IMR-90 (cell line): ENCODE results near the gene MCF2L. TPM values are rescaled to one million over a fixed set of nuclear protein-coding genes. Genes with fewer than 3 reads are reported as not detected.

Experiments
- ATAC-seq: fragments of 200-7000 bp; cut with Tn5 transposase; 2 replicates; pipeline ENCODE4 v1.9.1; 2020; ENCODE audit warnings: low read depth, mild to moderate bottlenecking, moderate library complexity
- BruUV-seq: library from RNA; stranded (reverse); fragments of 400-500 nt; replicated peaks from 2 replicates; lab custom pipeline; 2021; lab: Mats Ljungman, UMichigan
- CTCF ChIA-PET: fragments of 300-600 bp; formaldehyde crosslinking; extraction: SDS; loops from one replicate; lab custom pipeline; 2021; ENCODE audit warnings: antibody characterized with exemption; lab: Yijun Ruan, JAX
- POLR2A ChIA-PET: fragments of 300-600 bp; sonication (Branson Sonifier 250); formaldehyde crosslinking; loops from one replicate; lab custom pipeline; 2022; ENCODE audit warnings: antibody characterized with exemption; ENCODE audit not compliant: unreplicated experiment; lab: Charles Lee
- DNase-seq: peaks from one replicate; pipeline ENCODE4 v3.0.0; 2013
- H2AFZ ChIP-seq: replicated peaks from 2 replicates; pipeline ENCODE3; 2013; ENCODE audit warnings: low read length, mild to moderate bottlenecking; ENCODE audit not compliant: poor library complexity
- H2AK5ac ChIP-seq: 2 replicates; pipeline ENCODE4 v1.6.1; 2013; ENCODE audit warnings: low read depth, low read length, inconsistent platforms
- H2AK9ac ChIP-seq: replicated peaks from 2 replicates; pipeline ENCODE3; 2013; ENCODE audit warnings: mild to moderate bottlenecking, low read depth, low read length, moderate library complexity; ENCODE audit not compliant: poor library complexity
- H2BK120ac ChIP-seq: 2 replicates; pipeline ENCODE4 v1.6.1; 2013; ENCODE audit warnings: low read depth, low read length, inconsistent platforms
- H2BK15ac ChIP-seq: 3 replicates; pipeline ENCODE4 v1.6.1; 2013; ENCODE audit warnings: low read depth, low read length, inconsistent platforms
- H2BK20ac ChIP-seq: 2 replicates; pipeline ENCODE4 v1.6.1; 2013; ENCODE audit warnings: low read depth, mild to moderate bottlenecking, inconsistent platforms, low read length, moderate library complexity
- H2BK5ac ChIP-seq: 2 replicates; pipeline ENCODE4 v1.6.1; 2013; ENCODE audit warnings: mild to moderate bottlenecking, low read depth, low read length, inconsistent platforms; ENCODE audit not compliant: poor library complexity, severe bottlenecking
- H3K14ac ChIP-seq: replicated peaks from 2 replicates; pipeline ENCODE4 v1.6.1; 2013; ENCODE audit warnings: low read depth, low read length, inconsistent platforms
- H3K18ac ChIP-seq: 2 replicates; pipeline ENCODE4 v1.6.1; 2013; ENCODE audit warnings: low read depth, low read length, control low read depth
- H3K23ac ChIP-seq: 2 replicates; pipeline ENCODE4 v1.6.1; 2013; ENCODE audit warnings: low read depth, low read length, inconsistent platforms
- H3K27ac ChIP-seq: 2 replicates; pipeline ENCODE4 v1.5.1; 2013; ENCODE audit warnings: mild to moderate bottlenecking, control low read depth, low read length; ENCODE audit not compliant: insufficient read depth
- H3K27me3 ChIP-seq: 2 replicates; pipeline ENCODE4 v1.6.1; 2013; ENCODE audit warnings: low read length; ENCODE audit not compliant: control insufficient read depth, insufficient read depth
- H3K36me3 ChIP-seq: 2 replicates; pipeline ENCODE4 v1.6.1; 2013; ENCODE audit warnings: low read length, mixed read lengths; ENCODE audit not compliant: control insufficient read depth, insufficient read depth
- H3K4ac ChIP-seq: 2 replicates; pipeline ENCODE4 v1.6.1; 2013; ENCODE audit warnings: low read depth, low read length, inconsistent platforms
- H3K4me1 ChIP-seq: 2 replicates; pipeline ENCODE4 v1.6.1; 2013; ENCODE audit warnings: low read length, mixed read lengths; ENCODE audit not compliant: control insufficient read depth, insufficient read depth
- H3K4me2 ChIP-seq: 2 replicates; pipeline ENCODE4 v1.6.1; 2013; ENCODE audit warnings: low read depth, mild to moderate bottlenecking, control low read depth, low read length, moderate library complexity
- H3K4me3 ChIP-seq: 2 replicates; pipeline ENCODE4 v1.5.1; 2013; ENCODE audit warnings: low read depth, mild to moderate bottlenecking, control low read depth, low read length, moderate library complexity; ENCODE audit not compliant: insufficient read depth
- H3K56ac ChIP-seq: 2 replicates; pipeline ENCODE4 v1.6.1; 2013; ENCODE audit warnings: low read length, inconsistent platforms; ENCODE audit not compliant: insufficient read depth; ENCODE audit errors: extremely low read depth
- H3K79me1 ChIP-seq, 2 experiments: 2 replicates each; pipeline ENCODE4 v1.6.1; 2013; ENCODE audit warnings: low read length in 2 of 2, inconsistent platforms in 1 of 2, low read depth in 1 of 2
- H3K9ac ChIP-seq: 2 replicates; pipeline ENCODE4 v1.6.1; 2013; ENCODE audit warnings: low read depth, low read length, control low read depth
- H3K9me1 ChIP-seq: 2 replicates; pipeline ENCODE4 v1.6.1; 2013; ENCODE audit warnings: low read length, inconsistent platforms; ENCODE audit not compliant: insufficient read depth
- H3K9me3 ChIP-seq: 2 replicates; pipeline ENCODE4 v1.6.1; 2013; ENCODE audit warnings: low read length; ENCODE audit not compliant: control insufficient read depth, insufficient read depth
- H4K20me1 ChIP-seq: 2 replicates; pipeline ENCODE4 v1.6.1; 2013; ENCODE audit warnings: low read length, inconsistent platforms; ENCODE audit not compliant: insufficient read depth
- H4K5ac ChIP-seq: 2 replicates; pipeline ENCODE4 v1.6.1; 2013; ENCODE audit warnings: mild to moderate bottlenecking, low read depth, low read length, control low read depth
- H4K8ac ChIP-seq, 2 experiments: 2 replicates each; pipeline ENCODE4 v1.6.1; 2013; ENCODE audit warnings: low read depth in 2 of 2, low read length in 2 of 2, control low read depth in 1 of 2, inconsistent platforms in 1 of 2
- H4K91ac ChIP-seq: 2 replicates; pipeline ENCODE4 v1.6.1; 2013; ENCODE audit warnings: low read depth, low read length, inconsistent platforms; ENCODE audit not compliant: insufficient read depth
- BHLHE40 ChIP-seq: fragments of 150-350 bp; IDR thresholded peaks from 2 replicates; pipeline ENCODE4 v1.6.1; 2016; ENCODE audit warnings: mild to moderate bottlenecking, low read depth, low read length
- CEBPB ChIP-seq: IDR thresholded peaks from 2 replicates; pipeline ENCODE4 v1.6.1; 2012; ENCODE audit warnings: low read depth, low read length, improper control_type of control experiment
- CHD1 ChIP-seq: IDR thresholded peaks from 2 replicates; pipeline ENCODE4 v1.6.1; 2012; ENCODE audit warnings: low read depth, low read length, improper control_type of control experiment
- CTCF ChIP-seq: conservative IDR thresholded peaks from 2 replicates; pipeline ENCODE4 v1.5.1; 2012; ENCODE audit warnings: mild to moderate bottlenecking, low read depth, low read length, improper control_type of control experiment
- ELK1 ChIP-seq: fragments of 150-350 bp; IDR thresholded peaks from 2 replicates; pipeline ENCODE4 v1.6.1; 2016; ENCODE audit warnings: low read depth, mild to moderate bottlenecking, low read length, moderate library complexity, borderline replicate concordance
- FOS ChIP-seq: fragments of 150-350 bp; IDR thresholded peaks from 2 replicates; pipeline ENCODE4 v1.6.1; 2016; ENCODE audit warnings: low read depth, low read length
- MAFK ChIP-seq: IDR thresholded peaks from 2 replicates; pipeline ENCODE4 v1.6.1; 2012; ENCODE audit warnings: low read depth, low read length, improper control_type of control experiment
- MAZ ChIP-seq: IDR thresholded peaks from 2 replicates; pipeline ENCODE4 v1.6.1; 2012; ENCODE audit warnings: low read depth, mild to moderate bottlenecking, low read length, improper control_type of control experiment, moderate library complexity, borderline replicate concordance
- MXI1 ChIP-seq: IDR thresholded peaks from 2 replicates; pipeline ENCODE4 v1.6.1; 2012; ENCODE audit warnings: low read depth, mild to moderate bottlenecking, low read length, moderate library complexity, borderline replicate concordance
- NFE2L2 ChIP-seq: fragments of 150-350 bp; IDR thresholded peaks from 2 replicates; pipeline ENCODE4 v1.6.1; 2016; ENCODE audit warnings: low read depth, mild to moderate bottlenecking, low read length
- POLR2A ChIP-seq: IDR thresholded peaks from 2 replicates; pipeline ENCODE4 v1.6.1; 2012; ENCODE audit warnings: mild to moderate bottlenecking, low read depth, low read length
- RAD21 ChIP-seq: IDR thresholded peaks from 2 replicates; pipeline ENCODE4 v1.6.1; 2012; ENCODE audit warnings: low read length, improper control_type of control experiment
- RCOR1 ChIP-seq: IDR thresholded peaks from 2 replicates; pipeline ENCODE4 v1.6.1; 2012; ENCODE audit warnings: mild to moderate bottlenecking, low read length, improper control_type of control experiment; ENCODE audit not compliant: insufficient replicate concordance
- RFX5 ChIP-seq: IDR thresholded peaks from 2 replicates; pipeline ENCODE4 v1.8.0; 2012; ENCODE audit warnings: low read depth, mild to moderate bottlenecking, low read length, moderate library complexity
- SMC3 ChIP-seq: fragments of 150-350 bp; IDR thresholded peaks from 2 replicates; pipeline ENCODE4 v1.6.1; 2016; ENCODE audit warnings: low read depth, mild to moderate bottlenecking, antibody characterized with exemption, low read length, moderate library complexity
- WGBS, 2 experiments: methylation state at CpG; one replicate each; pipeline versions ENCODE4 v1.1.5 to v1.1.7; 2013; ENCODE audit warnings: missing lambda C conversion rate in 2 of 2; ENCODE audit not compliant: insufficient read length in 1 of 2; ENCODE audit errors: extremely low coverage in 2 of 2; 5-methylcytosine and 5-hydroxymethylcytosine counted together
- dilution Hi-C: fragments of 300-500 bp; cut with HindIII; formaldehyde crosslinking; loops from one replicate; pipeline ENCODE4 v1.14.3; 2018; ENCODE audit warnings: low sequenced_read_pairs; ENCODE audit not compliant: unreplicated experiment
- in situ Hi-C: fragments of 300-500 bp; cut with MboI; formaldehyde crosslinking; loops from 3 replicates; pipeline ENCODE4 v1.14.3; 2019; ENCODE audit warnings: low sequenced_read_pairs, inconsistent platforms, mixed read lengths
- intact Hi-C: fragments of 100-400 bp; cut with micrococcal nuclease; formaldehyde crosslinking; loops from 2 replicates; pipeline ENCODE4 v1.10.0; 2022
- polyA plus RNA-seq, 3 experiments: library from polyadenylated mRNA; depleted of rRNA; stranded (reverse); fragments of >200 nt; gene quantifications; 2 replicates each; pipeline ENCODE4 v1.2.3, GENCODE V29; 2012; ENCODE audit warnings: low replicate concordance in 1 of 3
- total RNA-seq: library from RNA; depleted of rRNA; stranded (reverse); fragments of >200 nt; gene quantifications from 2 replicates; pipeline ENCODE4 v1.2.3, GENCODE V29; 2012

The MCF2L gene
- total and polyA plus RNA-seq, 2 of the 4 experiments (the other 2 are of a cell fraction): 0.18 TPM; not detected in 1

GRCh38 chr13:113062691-113063090, 93.7 kb downstream of the MCF2L start:
- in situ Hi-C loops: no loop called here
- peaks cover 3% of the 10 kb centered on the region; the same call in 1 of the 2 replicates for H3K9me3 ChIP-seq
- H3K9ac ChIP-seq: no peak overlapping the region
- ChIA-PET CTCF (no interaction called here), POLR2A (no interaction called here)
- no peak for ATAC-seq
- dilution Hi-C loops: no loop called here
- H2BK5ac ChIP-seq: no peak overlapping the region
- H2AK5ac ChIP-seq: no peak overlapping the region
- H3K23ac ChIP-seq: no peak overlapping the region
- H3K14ac ChIP-seq: no peak overlapping the region
- no peak overlapping the region for H3K4me3 ChIP-seq
- H3K18ac ChIP-seq: no peak overlapping the region
- H2BK15ac ChIP-seq: no peak overlapping the region
- peaks cover 2% of the 10 kb centered on the region for H3K27me3 ChIP-seq
- no peak overlapping the region for H4K5ac ChIP-seq
- H3K79me1 ChIP-seq: no peaks in the 10 kb centered on the region
- no peak overlapping the region for H2BK120ac ChIP-seq
- no peaks in the 10 kb centered on the region for H3K4me1 ChIP-seq
- no peak overlapping the region for H2AFZ ChIP-seq
- TF ChIP-seq RFX5: no peak
- no peak for TF ChIP-seq CEBPB
- no peak for TF ChIP-seq RCOR1
- no peak for TF ChIP-seq NFE2L2
- TF ChIP-seq CHD1: no peak
- TF ChIP-seq MAZ: no peak
- no peak for TF ChIP-seq MAFK
- TF ChIP-seq FOS: no peak
- no peak for TF ChIP-seq RAD21
- no peak for TF ChIP-seq MXI1
- no peak for TF ChIP-seq ELK1
- no peak for TF ChIP-seq SMC3
- no peak for TF ChIP-seq BHLHE40
- no peak for TF ChIP-seq CTCF
- no peak for TF ChIP-seq POLR2A
- DNase-seq: no peak
- H2BK20ac ChIP-seq: no peak overlapping the region
- no CpG with 5 or more reads among the region's 14 CpGs for WGBS, 2 experiments
- 0 out of 2 replicates have a peak, but pooled peaks cover 4% of the 10 kb centered on the region for H3K9me1 ChIP-seq
- H4K91ac ChIP-seq: no peak overlapping the region
- no peak overlapping the region for H2AK9ac ChIP-seq
- H3K4ac ChIP-seq: no peak overlapping the region
- intact Hi-C loops: no loop called here
- no peaks in the 10 kb centered on the region; the same call in 1 of the 2 replicates for H4K20me1 ChIP-seq
- no peak overlapping the region for H3K4me2 ChIP-seq
- no peak overlapping the region for H3K27ac ChIP-seq
- no TSS peak for BruUV-seq
- H3K36me3 ChIP-seq: no peaks in the 10 kb centered on the region
- no peak overlapping the region for H4K8ac ChIP-seq
- H3K56ac ChIP-seq: no peak overlapping the region
